ENCODE data around the gene ZNF124. TPM values are rescaled to one million over a fixed set of nuclear protein-coding genes. Genes with fewer than 3 reads are reported as not detected.
"Not testable (repeated sequence)": the region's sequence is repeated elsewhere in the genome, so short reads cannot be mapped to it uniquely, and the experiment has no call there.

Gene ZNF124
- polyA plus RNA-seq, 4 donors, result 3.2 to 13.6 (median 4.6) TPM

DNA sequence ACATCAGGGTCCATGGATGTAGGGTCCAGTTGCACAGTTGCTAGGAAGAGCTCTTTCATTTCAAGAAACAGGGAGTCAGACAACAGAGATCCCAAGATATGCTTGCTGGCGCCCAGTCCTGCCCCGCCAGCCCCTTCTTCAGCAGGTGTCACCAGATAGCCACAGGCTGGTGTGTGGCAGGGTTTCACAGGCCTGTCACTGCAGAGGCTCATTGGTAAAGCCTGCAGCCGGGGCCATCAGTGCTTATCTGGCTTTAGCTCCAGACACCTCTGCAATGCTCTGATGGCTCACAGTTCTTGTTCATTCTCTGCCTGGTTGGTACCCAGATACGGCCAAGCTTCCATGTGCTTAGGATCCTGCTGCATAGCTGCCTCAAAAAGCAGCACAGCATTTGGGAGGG, 12.4 kb upstream of the ZNF124 start:
- 94 to 97% (median 95%) methylated on average over 4 of the region's 4 CpGs for WGBS, 3 donors
- Histone ChIP-seq H3K36me3 (ENCODE audit: control insufficient read depth in 3 of 3, insufficient read depth in 2 of 3, low read depth in 1 of 3, low read length in 3 of 3) (no peaks in the 10 kb centered on the region), H3K27ac (ENCODE audit: low read depth in 1 of 3, low read length in 2 of 3) (no peak overlapping the region), H3K4me1 (ENCODE audit: control insufficient read depth in 3 of 3, insufficient read depth in 2 of 3, low read depth in 1 of 3, low read length in 2 of 3) (no peaks in the 10 kb centered on the region), H3K27me3 (ENCODE audit: control insufficient read depth in 3 of 3, insufficient read depth in 3 of 3, low read length in 3 of 3) (no peaks in the 10 kb centered on the region), H3K9me3 (ENCODE audit: control insufficient read depth in 2 of 2, insufficient read depth in 1 of 2, low read depth in 1 of 2, low read length in 1 of 2) (peaks cover 4 to 45% of the 10 kb centered on the region in 2 donors), H3K4me3 (ENCODE audit: low read depth in 1 of 3, low read length in 3 of 3) (no peak overlapping the region)
- FAIRE-seq (no peak), DNase-seq (no peak)

DNA sequence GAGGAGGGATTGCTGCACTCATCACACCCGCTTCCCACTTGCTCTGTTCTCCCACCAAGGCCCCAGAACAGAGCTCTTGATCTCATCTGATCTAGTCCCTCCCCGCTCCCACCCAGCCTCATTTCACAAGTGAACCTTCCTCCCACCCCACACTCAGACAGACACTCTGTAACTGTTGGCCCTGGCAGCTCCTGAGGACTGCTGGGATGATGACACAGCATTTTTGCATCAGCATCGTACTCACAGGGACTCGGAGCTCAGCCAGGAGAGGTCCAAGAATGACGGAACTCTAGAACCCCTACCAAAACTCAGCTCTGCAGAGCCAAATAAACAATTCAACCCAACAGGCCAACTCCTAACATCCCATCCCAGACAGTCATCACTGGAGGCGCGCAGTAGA, 11.2 kb upstream of the ZNF124 start:
- H3K27ac ChIP-seq (ENCODE audit: low read depth in 1 of 3, low read length in 2 of 3), result no peak overlapping the region
- no peaks in the 10 kb centered on the region for H3K4me1 ChIP-seq (ENCODE audit: control insufficient read depth in 3 of 3, insufficient read depth in 2 of 3, low read depth in 1 of 3, low read length in 2 of 3)
- H3K9me3 ChIP-seq (ENCODE audit: control insufficient read depth in 2 of 2, insufficient read depth in 1 of 2, low read depth in 1 of 2, low read length in 1 of 2), result peaks cover 4 to 41% of the 10 kb centered on the region in 2 donors
- H3K4me3 ChIP-seq (ENCODE audit: low read depth in 1 of 3, low read length in 3 of 3), result no peak overlapping the region
- FAIRE-seq, result no peak
- no peak for DNase-seq
- WGBS, 3 donors, result 87 to 94% (median 90%) methylated on average over 7 of the region's 7 CpGs
- no peaks in the 10 kb centered on the region for H3K27me3 ChIP-seq (ENCODE audit: control insufficient read depth in 3 of 3, insufficient read depth in 3 of 3, low read length in 3 of 3)
- no peaks in the 10 kb centered on the region for H3K36me3 ChIP-seq (ENCODE audit: control insufficient read depth in 3 of 3, insufficient read depth in 2 of 3, low read depth in 1 of 3, low read length in 3 of 3)

DNA sequence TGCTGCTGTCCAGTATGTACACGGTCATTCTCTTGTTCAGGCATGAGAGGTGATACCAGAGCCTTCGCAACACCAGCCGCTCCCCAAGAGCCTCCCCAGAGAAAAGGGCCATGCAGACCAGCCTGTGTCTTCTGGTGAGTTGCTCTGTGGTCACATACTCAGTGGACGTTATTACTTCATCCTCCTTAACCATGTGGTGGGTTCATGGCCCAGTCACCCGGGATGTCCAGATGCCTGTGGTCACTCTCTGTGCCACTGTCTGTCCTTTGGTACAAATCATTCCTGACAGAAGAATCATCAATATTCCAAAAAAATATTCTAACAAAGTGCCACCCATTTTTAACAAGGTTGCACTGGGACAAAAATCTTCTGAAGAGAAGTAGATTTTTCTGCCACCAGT, 8.8 kb upstream of the ZNF124 start:
- no peaks in the 10 kb centered on the region for H3K36me3 ChIP-seq (ENCODE audit: control insufficient read depth in 3 of 3, insufficient read depth in 2 of 3, low read depth in 1 of 3, low read length in 3 of 3)
- H3K4me1 ChIP-seq (ENCODE audit: control insufficient read depth in 3 of 3, insufficient read depth in 2 of 3, low read depth in 1 of 3, low read length in 2 of 3), result no peaks in the 10 kb centered on the region
- no peak overlapping the region for H3K27ac ChIP-seq (ENCODE audit: low read depth in 1 of 3, low read length in 2 of 3)
- 93 to 96% (median 94%) methylated on average over 5 of the region's 5 CpGs for WGBS, 3 donors
- peaks cover 4 to 43% of the 10 kb centered on the region in 2 donors for H3K9me3 ChIP-seq (ENCODE audit: control insufficient read depth in 2 of 2, insufficient read depth in 1 of 2, low read depth in 1 of 2, low read length in 1 of 2)
- peaks cover 0 to 2% (median 0%) of the 10 kb centered on the region in 3 donors for H3K27me3 ChIP-seq (ENCODE audit: control insufficient read depth in 3 of 3, insufficient read depth in 3 of 3, low read length in 3 of 3)
- FAIRE-seq (no peak), DNase-seq (no peak)
- no peak overlapping the region for H3K4me3 ChIP-seq (ENCODE audit: low read depth in 1 of 3, low read length in 3 of 3)

DNA sequence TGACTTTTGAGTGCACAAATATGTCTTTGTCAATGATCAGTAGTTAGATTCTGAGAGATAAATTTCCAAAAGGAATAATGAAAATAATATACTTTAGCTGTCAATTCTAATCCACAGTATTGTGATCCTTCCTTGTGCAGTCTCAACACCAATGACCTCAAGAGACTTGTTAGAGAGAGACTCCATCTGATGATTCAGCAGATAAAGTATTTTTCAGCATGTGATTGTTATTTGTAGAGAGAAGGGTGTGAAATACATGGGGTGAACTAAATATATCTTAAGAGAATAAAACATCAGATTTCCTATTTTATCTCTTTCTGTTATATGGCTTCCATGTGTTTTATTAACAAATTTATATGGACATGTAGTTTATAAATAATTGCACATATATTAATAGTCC, 5.9 kb upstream of the ZNF124 start:
- DNase-seq (no peak), FAIRE-seq (no peak)
- H3K9me3 ChIP-seq (ENCODE audit: control insufficient read depth in 2 of 2, insufficient read depth in 1 of 2, low read depth in 1 of 2, low read length in 1 of 2), result peaks cover 0 to 18% of the 10 kb centered on the region in 2 donors
- no peak overlapping the region for H3K27ac ChIP-seq (ENCODE audit: low read depth in 1 of 3, low read length in 2 of 3)
- no peak overlapping the region for H3K4me3 ChIP-seq (ENCODE audit: low read depth in 1 of 3, low read length in 3 of 3)
- no peaks in the 10 kb centered on the region for H3K36me3 ChIP-seq (ENCODE audit: control insufficient read depth in 3 of 3, insufficient read depth in 2 of 3, low read depth in 1 of 3, low read length in 3 of 3)
- no peaks in the 10 kb centered on the region for H3K4me1 ChIP-seq (ENCODE audit: control insufficient read depth in 3 of 3, insufficient read depth in 2 of 3, low read depth in 1 of 3, low read length in 2 of 3)
- H3K27me3 ChIP-seq (ENCODE audit: control insufficient read depth in 3 of 3, insufficient read depth in 3 of 3, low read length in 3 of 3), result peaks cover 0 to 2% (median 0%) of the 10 kb centered on the region in 3 donors

DNA sequence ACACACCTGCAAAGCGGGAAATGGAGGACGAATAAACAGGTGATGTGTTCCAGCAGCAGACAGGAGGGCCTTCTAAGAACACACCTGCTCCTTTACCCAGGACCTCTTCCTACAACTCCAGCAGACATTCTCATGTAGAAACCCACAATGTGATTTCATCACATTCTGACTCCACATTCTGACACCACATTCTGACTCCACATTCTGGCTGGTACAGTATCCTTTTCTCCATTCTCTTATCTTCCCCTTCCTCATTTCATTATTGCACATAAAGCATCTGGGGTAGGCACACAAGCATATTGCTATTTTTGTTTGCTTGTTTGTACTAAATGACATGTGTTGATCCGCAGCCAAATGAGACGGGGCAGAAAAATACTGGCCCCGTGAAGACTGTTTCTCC, 3.6 kb upstream of the ZNF124 start:
- no peak for FAIRE-seq
- WGBS, 3 donors, result 90 to 96% (median 95%) methylated on average over 5 of the region's 5 CpGs

DNA sequence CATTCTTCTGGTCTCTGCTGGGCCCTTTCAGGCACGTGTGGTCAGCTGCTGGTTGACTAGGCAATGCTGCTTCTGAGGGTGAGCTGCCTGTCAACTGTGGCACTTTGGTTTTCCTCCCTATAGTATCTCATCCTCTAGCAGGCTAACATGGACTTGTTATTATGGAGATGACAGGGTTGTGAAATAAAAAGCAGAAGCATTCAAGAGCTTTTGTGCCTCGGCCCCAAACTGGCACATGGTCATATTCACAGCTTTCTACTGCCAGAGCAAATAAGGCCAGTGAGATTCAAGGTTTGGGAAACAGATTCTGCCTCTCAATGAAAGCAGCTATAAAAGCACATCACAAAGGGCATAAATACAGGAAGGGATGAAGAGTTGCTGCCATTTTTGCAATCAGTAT, 1.6 kb upstream of the ZNF124 start:
- Histone ChIP-seq H3K9me3 (ENCODE audit: control insufficient read depth in 2 of 2, insufficient read depth in 1 of 2, low read depth in 1 of 2, low read length in 1 of 2) (peaks cover 0 to 6% of the 10 kb centered on the region in 2 donors), H3K27me3 (ENCODE audit: control insufficient read depth in 3 of 3, insufficient read depth in 3 of 3, low read length in 3 of 3) (peaks cover 0 to 2% (median 0%) of the 10 kb centered on the region in 3 donors), H3K36me3 (ENCODE audit: control insufficient read depth in 3 of 3, insufficient read depth in 2 of 3, low read depth in 1 of 3, low read length in 3 of 3) (no peaks in the 10 kb centered on the region), H3K4me3 (ENCODE audit: low read depth in 1 of 3, low read length in 3 of 3) (no peak overlapping the region), H3K27ac (ENCODE audit: low read depth in 1 of 3, low read length in 2 of 3) (no peak overlapping the region), H3K4me1 (ENCODE audit: control insufficient read depth in 3 of 3, insufficient read depth in 2 of 3, low read depth in 1 of 3, low read length in 2 of 3) (no peaks in the 10 kb centered on the region)
- WGBS, 3 donors, result 64 to 88% (median 71%) methylated on average over 2 of the region's 2 CpGs
- FAIRE-seq (no peak), DNase-seq (no peak)

More for the DNA sequence above, 3.6 kb upstream of the ZNF124 start:
- Histone ChIP-seq H3K27me3 (ENCODE audit: control insufficient read depth in 3 of 3, insufficient read depth in 3 of 3, low read length in 3 of 3) (peaks cover 0 to 2% (median 0%) of the 10 kb centered on the region in 3 donors), H3K27ac (ENCODE audit: low read depth in 1 of 3, low read length in 2 of 3) (no peak overlapping the region), H3K4me1 (ENCODE audit: control insufficient read depth in 3 of 3, insufficient read depth in 2 of 3, low read depth in 1 of 3, low read length in 2 of 3) (no peaks in the 10 kb centered on the region), H3K4me3 (ENCODE audit: low read depth in 1 of 3, low read length in 3 of 3) (no peak overlapping the region), H3K9me3 (ENCODE audit: control insufficient read depth in 2 of 2, insufficient read depth in 1 of 2, low read depth in 1 of 2, low read length in 1 of 2) (peaks cover 0 to 13% of the 10 kb centered on the region in 2 donors), H3K36me3 (ENCODE audit: control insufficient read depth in 3 of 3, insufficient read depth in 2 of 3, low read depth in 1 of 3, low read length in 3 of 3) (no peaks in the 10 kb centered on the region)
- DNase-seq, result no peak

DNA sequence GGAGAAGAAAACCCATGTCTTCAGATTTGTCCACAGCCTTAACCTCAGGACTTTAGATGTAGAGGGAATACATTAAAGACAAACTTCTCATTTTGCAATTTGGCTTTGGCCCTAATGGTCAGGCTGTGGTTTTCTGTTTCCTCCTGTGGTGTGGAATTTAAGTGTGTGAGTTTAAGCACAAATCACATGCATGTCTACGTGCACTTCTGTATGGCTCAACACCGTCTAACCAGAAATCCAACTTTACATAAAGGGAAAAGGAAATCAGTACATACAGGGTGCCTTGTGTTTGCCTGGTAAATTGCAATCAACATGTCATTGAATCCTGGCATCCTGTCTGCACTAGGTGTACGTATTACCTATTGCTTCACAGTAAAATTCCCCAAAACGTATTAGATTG, 1.2 kb upstream of the ZNF124 start:
- no peak for DNase-seq

DNA sequence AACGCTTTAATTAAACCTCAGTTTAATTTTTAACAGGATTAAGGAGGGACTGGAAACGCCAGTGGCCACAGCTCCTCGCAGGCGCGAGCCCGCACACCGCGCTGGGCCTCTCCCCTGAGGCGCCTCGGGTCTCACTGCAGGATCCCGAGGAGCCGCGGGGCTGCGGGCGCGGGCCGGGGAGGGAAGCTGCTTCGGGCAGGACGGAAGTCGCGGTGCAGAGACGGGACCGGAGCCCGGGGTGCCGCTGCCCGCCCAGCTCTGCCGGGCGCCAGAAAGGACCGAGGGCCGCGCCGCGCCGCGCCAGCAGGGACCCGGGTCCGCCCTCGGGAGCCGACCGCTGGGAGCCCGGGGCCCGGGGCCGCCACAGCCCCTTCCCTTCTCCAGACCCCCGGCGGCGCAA, 377 bp downstream of the ZNF124 start:
- not testable (repeated sequence) for H3K9me3 ChIP-seq (ENCODE audit: control insufficient read depth in 2 of 2, insufficient read depth in 1 of 2, low read depth in 1 of 2, low read length in 1 of 2); H3K27me3 ChIP-seq (ENCODE audit: control insufficient read depth in 3 of 3, insufficient read depth in 3 of 3, low read length in 3 of 3); H3K4me3 ChIP-seq (ENCODE audit: low read depth in 1 of 3, low read length in 3 of 3); H3K36me3 ChIP-seq (ENCODE audit: control insufficient read depth in 3 of 3, insufficient read depth in 2 of 3, low read depth in 1 of 3, low read length in 3 of 3); DNase-seq; H3K4me1 ChIP-seq (ENCODE audit: control insufficient read depth in 3 of 3, insufficient read depth in 2 of 3, low read depth in 1 of 3, low read length in 2 of 3); FAIRE-seq; H3K27ac ChIP-seq (ENCODE audit: low read depth in 1 of 3, low read length in 2 of 3)
- WGBS, 3 donors, result no CpG with 5 or more reads among the region's 46 CpGs

More for the DNA sequence above, 1.2 kb upstream of the ZNF124 start:
- Histone ChIP-seq H3K27me3 (ENCODE audit: control insufficient read depth in 3 of 3, insufficient read depth in 3 of 3, low read length in 3 of 3) (peaks cover 0 to 2% (median 0%) of the 10 kb centered on the region in 3 donors), H3K4me3 (ENCODE audit: low read depth in 1 of 3, low read length in 3 of 3) (no peak overlapping the region), H3K9me3 (ENCODE audit: control insufficient read depth in 2 of 2, insufficient read depth in 1 of 2, low read depth in 1 of 2, low read length in 1 of 2) (peaks cover 0 to 10% of the 10 kb centered on the region in 2 donors), H3K36me3 (ENCODE audit: control insufficient read depth in 3 of 3, insufficient read depth in 2 of 3, low read depth in 1 of 3, low read length in 3 of 3) (no peaks in the 10 kb centered on the region), H3K27ac (ENCODE audit: low read depth in 1 of 3, low read length in 2 of 3) (no peak overlapping the region), H3K4me1 (ENCODE audit: control insufficient read depth in 3 of 3, insufficient read depth in 2 of 3, low read depth in 1 of 3, low read length in 2 of 3) (no peaks in the 10 kb centered on the region)
- WGBS, 3 donors, result 86 to 91% (median 90%) methylated on average over 4 of the region's 4 CpGs
- no peak for FAIRE-seq

DNA sequence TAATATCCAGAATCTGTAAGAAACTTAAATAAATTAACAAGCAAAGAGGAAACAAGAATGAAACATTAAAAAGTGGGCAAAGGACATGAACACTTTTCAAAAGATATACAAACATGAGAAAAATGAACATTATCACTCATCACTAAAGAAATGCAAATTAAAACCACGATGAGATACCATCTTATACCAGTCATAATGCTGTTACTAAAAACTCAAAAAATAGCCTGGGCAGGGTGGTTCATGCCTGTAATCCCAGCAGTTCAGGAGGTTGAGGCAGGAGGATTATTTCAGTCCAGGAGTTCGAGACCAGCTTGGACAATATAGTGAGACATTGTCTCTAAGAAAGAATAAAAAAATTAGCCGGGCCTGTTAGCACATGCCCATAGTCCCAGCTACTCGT, 6.1 kb downstream of the ZNF124 start:
- 95 to 98% (median 96%) methylated on average over 4 of the region's 4 CpGs for WGBS, 3 donors
- no peak overlapping the region for H3K4me3 ChIP-seq (ENCODE audit: low read depth in 1 of 3, low read length in 3 of 3)
- no peaks in the 10 kb centered on the region for H3K4me1 ChIP-seq (ENCODE audit: control insufficient read depth in 3 of 3, insufficient read depth in 2 of 3, low read depth in 1 of 3, low read length in 2 of 3)
- DNase-seq (no peak), FAIRE-seq (no peak)
- H3K27ac ChIP-seq (ENCODE audit: low read depth in 1 of 3, low read length in 2 of 3), result no peak overlapping the region
- H3K9me3 ChIP-seq (ENCODE audit: control insufficient read depth in 2 of 2, insufficient read depth in 1 of 2, low read depth in 1 of 2, low read length in 1 of 2), result peaks cover 3 to 18% of the 10 kb centered on the region in 2 donors
- peaks cover 0 to 2% (median 0%) of the 10 kb centered on the region in 3 donors for H3K36me3 ChIP-seq (ENCODE audit: control insufficient read depth in 3 of 3, insufficient read depth in 2 of 3, low read depth in 1 of 3, low read length in 3 of 3)
- H3K27me3 ChIP-seq (ENCODE audit: control insufficient read depth in 3 of 3, insufficient read depth in 3 of 3, low read length in 3 of 3), result no peaks in the 10 kb centered on the region
